ENCODE results near the gene UBE2O.

DNA sequence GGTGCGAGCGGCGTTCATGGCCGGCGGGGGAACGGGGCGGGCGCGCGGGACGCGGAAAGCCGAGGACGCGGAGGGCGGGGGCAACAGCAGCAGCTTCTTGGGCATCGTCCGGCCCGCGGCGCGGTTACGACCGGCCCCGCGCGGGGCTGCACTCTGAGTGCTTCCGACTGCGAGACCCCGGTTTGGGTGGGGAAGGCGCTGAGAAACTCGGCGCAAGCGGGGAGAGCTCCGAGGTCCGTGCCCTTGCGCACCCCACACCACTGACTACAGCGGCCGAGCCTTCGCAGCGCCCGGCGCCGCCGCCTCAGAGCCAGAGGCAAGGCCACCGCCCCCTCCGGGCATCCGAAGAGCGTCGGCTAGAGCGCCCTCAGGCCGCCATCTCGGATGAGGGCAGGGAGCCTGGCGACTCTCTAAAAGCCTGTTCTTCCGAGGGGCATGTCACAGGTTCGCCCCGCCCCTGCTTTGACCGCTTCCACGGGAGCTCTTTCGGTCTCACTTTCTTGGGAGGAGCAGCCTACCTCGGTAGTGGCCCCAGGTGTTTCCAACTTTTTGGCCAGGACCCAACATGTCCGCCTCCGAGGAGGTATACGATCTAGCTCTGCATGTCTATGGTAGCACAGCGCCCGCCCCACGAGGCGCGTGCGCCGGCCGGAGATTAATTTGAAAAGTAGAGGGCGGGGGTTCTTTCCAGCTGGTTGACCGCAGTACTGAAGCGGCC is 99.2 kb downstream of the UBE2O start, which contains the start of gene PRPSAP1:
- TF ChIP-seq POLR2A (IDR thresholded peaks at IDR 0.05) = peak in 1 of 2 donors; percentile 15
- TF ChIP-seq, protein P1, sequence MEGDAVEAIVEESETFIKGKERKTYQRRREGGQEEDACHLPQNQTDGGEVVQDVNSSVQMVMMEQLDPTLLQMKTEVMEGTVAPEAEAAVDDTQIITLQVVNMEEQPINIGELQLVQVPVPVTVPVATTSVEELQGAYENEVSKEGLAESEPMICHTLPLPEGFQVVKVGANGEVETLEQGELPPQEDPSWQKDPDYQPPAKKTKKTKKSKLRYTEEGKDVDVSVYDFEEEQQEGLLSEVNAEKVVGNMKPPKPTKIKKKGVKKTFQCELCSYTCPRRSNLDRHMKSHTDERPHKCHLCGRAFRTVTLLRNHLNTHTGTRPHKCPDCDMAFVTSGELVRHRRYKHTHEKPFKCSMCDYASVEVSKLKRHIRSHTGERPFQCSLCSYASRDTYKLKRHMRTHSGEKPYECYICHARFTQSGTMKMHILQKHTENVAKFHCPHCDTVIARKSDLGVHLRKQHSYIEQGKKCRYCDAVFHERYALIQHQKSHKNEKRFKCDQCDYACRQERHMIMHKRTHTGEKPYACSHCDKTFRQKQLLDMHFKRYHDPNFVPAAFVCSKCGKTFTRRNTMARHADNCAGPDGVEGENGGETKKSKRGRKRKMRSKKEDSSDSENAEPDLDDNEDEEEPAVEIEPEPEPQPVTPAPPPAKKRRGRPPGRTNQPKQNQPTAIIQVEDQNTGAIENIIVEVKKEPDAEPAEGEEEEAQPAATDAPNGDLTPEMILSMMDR (IDR thresholded peaks at IDR 0.05) = peak in 1 of 3 donors; percentile 65

All from lower leg skin (tissue), 3 donors.